ENCODE results near the gene ARHGEF12. TPM values are rescaled to one million over a fixed set of nuclear protein-coding genes. Genes with fewer than 3 reads are reported as not detected.

ARHGEF12 gene
- total and polyA plus RNA-seq, 10 of the 15 experiments (the other 5 are each of a cell fraction or from before 2014, with no cell fraction given): 2.7 to 40.8 (median 20.9) TPM

- H3K36me3 ChIP-seq (ENCODE audit: control insufficient read depth in 2 of 2, insufficient read depth in 2 of 2, low read length in 1 of 2): no peaks in the 10 kb centered on the region
- H3K4me2 ChIP-seq (ENCODE audit: control insufficient read depth, insufficient read depth): no peak overlapping the region
- H2AFZ ChIP-seq (ENCODE audit: control insufficient read depth, low read depth, low read length): no peak overlapping the region
- no peaks in the 10 kb centered on the region for H4K20me1 ChIP-seq (ENCODE audit: control insufficient read depth, insufficient read depth)
- no peaks in the 10 kb centered on the region for H3K27me3 ChIP-seq (replicated peaks in 1 of 2; ENCODE audit: control insufficient read depth in 2 of 2, insufficient read depth in 2 of 2, low read length in 1 of 2)
- no peak overlapping the region for H3K27ac ChIP-seq (ENCODE audit: control insufficient read depth, insufficient read depth)
- no peak for FAIRE-seq
- ChIA-PET SMC1A (ENCODE audit: uncharacterized antibody, unreplicated experiment) (interaction anchor here (0.9 to 2.0 kb wide), 10 partner anchors 10 to 49 kb away, joined by 3 to 8 read pairs (median 4); no protein-coding TSS in a partner anchor), RAD21 (ENCODE audit: unreplicated experiment) (interaction anchor here (1.3 to 1.4 kb wide), 2 partner anchors 8 to 14 kb away, joined by 3 to 5 read pairs; no protein-coding TSS in a partner anchor), POLR2A (interaction anchor here (1.3 kb wide), 1 partner anchor 49 kb away, joined by 3 read pairs; no protein-coding TSS in a partner anchor), CTCF (interaction anchor here (1.3 to 2.0 kb wide), 4 partner anchors 9 to 53 kb away, joined by 3 to 8 read pairs (median 6); no protein-coding TSS in a partner anchor)
- WGBS (ENCODE audit: insufficient coverage, insufficient replicate concordance, low lambda C conversion rate, missing lambda C conversion rate): 98% methylated on average over 2 of the region's 2 CpGs
- no peak overlapping the region for H3K4me3 ChIP-seq
- DNase-seq (ENCODE audit: low read depth, low spot score): no peak
- H3K4me1 ChIP-seq (ENCODE audit: control insufficient read depth, insufficient read depth, low read length): no peaks in the 10 kb centered on the region
- intact Hi-C loops (cut with micrococcal nuclease; ENCODE audit: unreplicated experiment): no loop called here
- no peaks in the 10 kb centered on the region; the same call in 1 of the 2 replicates for H3K79me2 ChIP-seq (ENCODE audit: control insufficient read depth, insufficient read depth, low read length)
- H3K9me3 ChIP-seq (replicated peaks; ENCODE audit: control insufficient read depth, insufficient read depth, low read length): no peaks in the 10 kb centered on the region; the same call in 2 of the 3 replicates
- ATAC-seq: peak; percentile 13; the same call in 2 of the 3 replicates
- BruUV-seq (replicated peaks): no TSS peak
- in situ Hi-C loops (cut with MboI): no loop called here
- TF ChIP-seq MEF2B (IDR thresholded peaks at IDR 0.05; ENCODE audit: partially characterized antibody, poor library complexity, severe bottlenecking): no peak
- TF ChIP-seq CHD1 (IDR thresholded peaks at IDR 0.05; ENCODE audit: low read depth, low read length): no peak
- TF ChIP-seq NR2C2 (IDR thresholded peaks at IDR 0.05; ENCODE audit: borderline replicate concordance, control insufficient read depth, insufficient read length, low read depth): no peak
- no peak for TF ChIP-seq IKZF1 (conservative IDR thresholded peaks at IDR 0.05)
- TF ChIP-seq, protein P1, sequence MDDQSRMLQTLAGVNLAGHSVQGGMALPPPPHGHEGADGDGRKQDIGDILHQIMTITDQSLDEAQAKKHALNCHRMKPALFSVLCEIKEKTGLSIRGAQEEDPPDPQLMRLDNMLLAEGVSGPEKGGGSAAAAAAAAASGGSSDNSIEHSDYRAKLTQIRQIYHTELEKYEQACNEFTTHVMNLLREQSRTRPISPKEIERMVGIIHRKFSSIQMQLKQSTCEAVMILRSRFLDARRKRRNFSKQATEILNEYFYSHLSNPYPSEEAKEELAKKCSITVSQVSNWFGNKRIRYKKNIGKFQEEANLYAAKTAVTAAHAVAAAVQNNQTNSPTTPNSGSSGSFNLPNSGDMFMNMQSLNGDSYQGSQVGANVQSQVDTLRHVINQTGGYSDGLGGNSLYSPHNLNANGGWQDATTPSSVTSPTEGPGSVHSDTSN (IDR thresholded peaks at IDR 0.05; ENCODE audit: insufficient replicate concordance, low read depth, low read length): no peak
- no peak for TF ChIP-seq ZNF622 (IDR thresholded peaks at IDR 0.05)
- TF ChIP-seq ELK1 (IDR thresholded peaks at IDR 0.05; ENCODE audit: low read depth, low read length): no peak
- no peak for TF ChIP-seq POU2F2 (IDR thresholded peaks at IDR 0.05; ENCODE audit: borderline replicate concordance, low read depth, low read length)
- no peak for TF ChIP-seq BMI1 (IDR thresholded peaks at IDR 0.05; ENCODE audit: borderline replicate concordance)
- TF ChIP-seq CEBPB (IDR thresholded peaks at IDR 0.05; ENCODE audit: borderline replicate concordance in 1 of 2, low read depth in 2 of 2, low read length in 2 of 2): no peak
- TF ChIP-seq SMAD1 (IDR thresholded peaks at IDR 0.05; ENCODE audit: low read depth, partially characterized antibody): no peak
- no peak for TF ChIP-seq BACH1 (IDR thresholded peaks at IDR 0.05; ENCODE audit: borderline replicate concordance)
- no peak for TF ChIP-seq YY1 (IDR thresholded peaks at IDR 0.05; ENCODE audit: low read depth, low read length)
- no peak overlapping the region for H3K9ac ChIP-seq (ENCODE audit: control insufficient read depth, insufficient read depth, low read length)
Measured at GRCh38 chr11:120386774-120387371, 50.7 kb downstream of the ARHGEF12 start.
